Spleen (tissue), 7 donors: ENCODE results near the gene RAB7B.

Experiments
- CTCF ChIP-seq, 11 experiments: fragments of 200-600 bp in 7 of 11; fragments of 450-650 bp in 4 of 11; sonication (generic) in 4 of 11; IDR thresholded peaks in 8 of 11; conservative IDR thresholded peaks in 3 of 11; 1 replicate in 7 of 11; 2 replicates in 4 of 11; pipeline versions ENCODE4 v1.4.0 to v1.8.0; 2016 to 2021; ENCODE audit warnings: antibody characterized with exemption in 11 of 11, inconsistent platforms in 4 of 11, mild to moderate bottlenecking in 1 of 11
- POLR2AphosphoS5 ChIP-seq, 3 donors: sonication (generic); formaldehyde crosslinking; IDR thresholded peaks; one replicate each; pipeline ENCODE4 v1.5.1; 2017; ENCODE audit warnings: antibody characterized with exemption in 3 of 3
- donor health status: DM: no; HTN: no; CAD: no; lungs with moderate emphysema.
- donor health status: DM: no; HTN: no; CAD: no.
- donor health status: DM: no; HTN: no; CAD: no.

- TF ChIP-seq CTCF (IDR thresholded peaks at IDR 0.05 in 8 of 11, conservative IDR thresholded peaks at IDR 0.05 in 3 of 11) (no peak), POLR2AphosphoS5 (IDR thresholded peaks at IDR 0.05) (no peak)
Observed at GRCh38 chr1:205930799-205931281, 72.4 kb downstream of the RAB7B start.
